HUES48 (cell line): Measurements from ENCODE around the gene SRGAP2B.
"Not testable (repeated sequence)": the region's sequence is repeated elsewhere in the genome, so short reads cannot be mapped to it uniquely, and the experiment has no call there.

ENCODE experiments used
- H3K27ac ChIP-seq: one replicate; pipeline ENCODE4 v1.7.0; 2013; ENCODE audit warnings: low read depth, low read length, inconsistent platforms
- H3K27me3 ChIP-seq: 2 replicates; pipeline ENCODE4 v1.6.1; 2013; ENCODE audit warnings: mild to moderate bottlenecking, low read length; ENCODE audit not compliant: control insufficient read depth, insufficient read depth
- H3K36me3 ChIP-seq: 2 replicates; pipeline ENCODE4 v1.6.1; 2013; ENCODE audit warnings: low read length; ENCODE audit not compliant: control insufficient read depth, insufficient read depth
- H3K4me1 ChIP-seq: 2 replicates; pipeline ENCODE4 v1.6.1; 2013; ENCODE audit warnings: mild to moderate bottlenecking, low read length; ENCODE audit not compliant: control insufficient read depth, insufficient read depth
- H3K4me3 ChIP-seq: 2 replicates; pipeline ENCODE4 v1.5.1; 2013; ENCODE audit warnings: mild to moderate bottlenecking, low read depth, low read length
- H3K9ac ChIP-seq: 2 replicates; pipeline ENCODE4 v1.6.1; 2013; ENCODE audit warnings: mild to moderate bottlenecking, low read depth, low read length, moderate library complexity
- H3K9me3 ChIP-seq: 2 replicates; pipeline ENCODE4 v1.6.1; 2013; ENCODE audit warnings: low read length; ENCODE audit not compliant: control insufficient read depth, insufficient read depth

The SRGAP2B gene

GRCh38 chr1:144931553-144931952, 163.6 kb downstream of the SRGAP2B start:
- H3K9ac ChIP-seq, H3K27me3 ChIP-seq: not testable (repeated sequence)

GRCh38 chr1:144930085-144930777, 164.9 kb downstream of the SRGAP2B start:
- not testable (repeated sequence) for H3K4me1 ChIP-seq, H3K9ac ChIP-seq, H3K27me3 ChIP-seq, H3K27ac ChIP-seq, H3K36me3 ChIP-seq, H3K9me3 ChIP-seq, H3K4me3 ChIP-seq

More at GRCh38 chr1:144931553-144931952, 163.6 kb downstream of the SRGAP2B start:
- not testable (repeated sequence) for H3K36me3 ChIP-seq, H3K4me1 ChIP-seq, H3K9me3 ChIP-seq, H3K4me3 ChIP-seq, H3K27ac ChIP-seq

- not testable (repeated sequence) for H3K4me1 ChIP-seq, H3K4me3 ChIP-seq, H3K9me3 ChIP-seq, H3K36me3 ChIP-seq, H3K27ac ChIP-seq, H3K27me3 ChIP-seq, H3K9ac ChIP-seq
Measured at GRCh38 chr1:144927292-144927691, 167.8 kb downstream of the SRGAP2B start.

- H3K27ac ChIP-seq, H3K4me3 ChIP-seq, H3K9me3 ChIP-seq, H3K9ac ChIP-seq, H3K36me3 ChIP-seq, H3K4me1 ChIP-seq, H3K27me3 ChIP-seq: not testable (repeated sequence)
Measured at GRCh38 chr1:144923640-144924039, 171.5 kb downstream of the SRGAP2B start.

GRCh38 chr1:144922785-144923184, 172.3 kb downstream of the SRGAP2B start:
- not testable (repeated sequence) for H3K27ac ChIP-seq, H3K27me3 ChIP-seq, H3K4me1 ChIP-seq, H3K9ac ChIP-seq, H3K36me3 ChIP-seq, H3K4me3 ChIP-seq, H3K9me3 ChIP-seq

- not testable (repeated sequence) for H3K9me3 ChIP-seq, H3K9ac ChIP-seq, H3K27ac ChIP-seq, H3K36me3 ChIP-seq, H3K4me1 ChIP-seq, H3K27me3 ChIP-seq, H3K4me3 ChIP-seq
Measured at GRCh38 chr1:144919106-144919505, 176.0 kb downstream of the SRGAP2B start.

- not testable (repeated sequence) for H3K27me3 ChIP-seq
Measured at GRCh38 chr1:144918027-144918603, 177.0 kb downstream of the SRGAP2B start.

GRCh38 chr1:144917154-144918026, 177.7 kb downstream of the SRGAP2B start:
- not testable (repeated sequence) for H3K4me1 ChIP-seq, H3K9me3 ChIP-seq, H3K27ac ChIP-seq, H3K9ac ChIP-seq, H3K27me3 ChIP-seq, H3K4me3 ChIP-seq, H3K36me3 ChIP-seq

More at GRCh38 chr1:144918027-144918603, 177.0 kb downstream of the SRGAP2B start:
- not testable (repeated sequence) for H3K27ac ChIP-seq, H3K9ac ChIP-seq, H3K9me3 ChIP-seq, H3K4me1 ChIP-seq, H3K36me3 ChIP-seq, H3K4me3 ChIP-seq

GRCh38 chr1:144913977-144914734, 181.0 kb downstream of the SRGAP2B start:
- H3K27ac ChIP-seq, H3K9ac ChIP-seq, H3K4me1 ChIP-seq, H3K4me3 ChIP-seq, H3K27me3 ChIP-seq, H3K9me3 ChIP-seq, H3K36me3 ChIP-seq: not testable (repeated sequence)

- not testable (repeated sequence) for H3K9me3 ChIP-seq, H3K4me3 ChIP-seq, H3K36me3 ChIP-seq, H3K27ac ChIP-seq, H3K4me1 ChIP-seq, H3K27me3 ChIP-seq, H3K9ac ChIP-seq
Measured at GRCh38 chr1:144913458-144913857, 181.7 kb downstream of the SRGAP2B start.

GRCh38 chr1:144910729-144911128, 184.4 kb downstream of the SRGAP2B start:
- H3K4me1 ChIP-seq, H3K4me3 ChIP-seq, H3K9ac ChIP-seq, H3K27ac ChIP-seq, H3K9me3 ChIP-seq, H3K36me3 ChIP-seq, H3K27me3 ChIP-seq: not testable (repeated sequence)
